ENCODE results near the gene ZNF165.

GRCh38 chr6:28053584-28053983 lies 26.8 kb upstream of the ZNF165 start:
- TF ChIP-seq CSDC2 (CRISPR knock-in tag; IDR thresholded peaks at IDR 0.05) (no peak), OSR1 (CRISPR knock-in tag; IDR thresholded peaks at IDR 0.05) (no peak), ZNF565 (CRISPR knock-in tag; conservative IDR thresholded peaks at IDR 0.05; ENCODE audit: low read depth) (no peak)

Data from SK-N-SH treated with all-trans-retinoic acid at 6 μM for 48 hours (cell line).